Gastrocnemius medialis (tissue), 4 donors: Measurements from ENCODE around the gene ATP7B.
"Not testable (repeated sequence)": the region's sequence is repeated elsewhere in the genome, so short reads cannot be mapped to it uniquely, and the experiment has no call there.

Experiments
- POLR2A ChIP-seq, 2 donors: fragments of 450-650 bp; IDR thresholded peaks; one replicate each; pipeline ENCODE4 v1.6.1; 2017; ENCODE audit warnings: antibody characterized with exemption in 2 of 2, mild to moderate bottlenecking in 2 of 2, moderate library complexity in 2 of 2
- TF ChIP-seq, protein P1 (sequence below), 5 experiments: fragments of 450-650 bp in 3 of 5; fragments of 200-600 bp in 2 of 5; sonication (generic) in 2 of 5; IDR thresholded peaks in 4 of 5; conservative IDR thresholded peaks in 1 of 5; 1 replicate in 4 of 5; 2 replicates in 1 of 5; pipeline ENCODE4 v1.5.1; 2016 to 2019; ENCODE audit warnings: antibody characterized with exemption in 5 of 5, mild to moderate bottlenecking in 3 of 5, moderate library complexity in 3 of 5

DNA sequence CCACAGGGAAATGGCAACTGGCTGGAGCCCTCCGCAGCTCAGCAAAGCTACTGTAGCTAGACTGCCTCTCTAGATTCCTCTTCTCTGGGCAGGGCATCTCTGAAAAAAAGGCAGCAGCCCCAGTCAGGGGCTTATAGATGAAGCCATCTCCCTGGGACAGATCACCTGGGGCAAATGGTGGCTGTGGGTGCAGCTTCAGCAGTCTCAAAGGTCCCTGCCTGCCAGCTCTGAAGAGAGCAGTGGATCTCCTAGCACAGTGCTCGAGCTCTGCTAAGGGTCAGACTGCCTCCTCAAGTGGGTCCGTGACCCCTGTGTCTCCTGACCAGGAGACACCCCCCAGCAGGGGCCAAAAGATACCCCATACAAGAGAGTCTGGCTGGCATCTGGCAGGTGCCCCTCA, 28.0 kb downstream of the ATP7B start:
- TF ChIP-seq, protein P1, sequence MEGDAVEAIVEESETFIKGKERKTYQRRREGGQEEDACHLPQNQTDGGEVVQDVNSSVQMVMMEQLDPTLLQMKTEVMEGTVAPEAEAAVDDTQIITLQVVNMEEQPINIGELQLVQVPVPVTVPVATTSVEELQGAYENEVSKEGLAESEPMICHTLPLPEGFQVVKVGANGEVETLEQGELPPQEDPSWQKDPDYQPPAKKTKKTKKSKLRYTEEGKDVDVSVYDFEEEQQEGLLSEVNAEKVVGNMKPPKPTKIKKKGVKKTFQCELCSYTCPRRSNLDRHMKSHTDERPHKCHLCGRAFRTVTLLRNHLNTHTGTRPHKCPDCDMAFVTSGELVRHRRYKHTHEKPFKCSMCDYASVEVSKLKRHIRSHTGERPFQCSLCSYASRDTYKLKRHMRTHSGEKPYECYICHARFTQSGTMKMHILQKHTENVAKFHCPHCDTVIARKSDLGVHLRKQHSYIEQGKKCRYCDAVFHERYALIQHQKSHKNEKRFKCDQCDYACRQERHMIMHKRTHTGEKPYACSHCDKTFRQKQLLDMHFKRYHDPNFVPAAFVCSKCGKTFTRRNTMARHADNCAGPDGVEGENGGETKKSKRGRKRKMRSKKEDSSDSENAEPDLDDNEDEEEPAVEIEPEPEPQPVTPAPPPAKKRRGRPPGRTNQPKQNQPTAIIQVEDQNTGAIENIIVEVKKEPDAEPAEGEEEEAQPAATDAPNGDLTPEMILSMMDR (IDR thresholded peaks at IDR 0.05 in 4 of 5, conservative IDR thresholded peaks at IDR 0.05 in 1 of 5), result not testable (repeated sequence)
- TF ChIP-seq POLR2A (IDR thresholded peaks at IDR 0.05), result not testable (repeated sequence)
